GM19438 (cell line): ENCODE data around the gene ADSL.

ENCODE experiments used
- ATAC-seq: cut with Tn5 transposase; IDR thresholded peaks from one replicate; pipeline ENCODE4 v1.9.1; 2021; ENCODE audit warnings: low read depth; ENCODE audit not compliant: unreplicated experiment

Gene ADSL

GRCh38 chr22:40415531-40416266 is 69.4 kb downstream of the ADSL start:
- no peak for ATAC-seq

GRCh38 chr22:40416267-40416570 is 69.9 kb downstream of the ADSL start:
- ATAC-seq = no peak

- ATAC-seq = no peak
These were observed 70.3 kb downstream of the ADSL start for GRCh38 chr22:40416636-40417035.

- ATAC-seq = no peak
These were observed 70.7 kb downstream of the ADSL start for GRCh38 chr22:40417041-40417440.

- no peak for ATAC-seq
These were observed 71.6 kb downstream of the ADSL start for GRCh38 chr22:40417881-40418280.

GRCh38 chr22:40418366-40419201 is 72.3 kb downstream of the ADSL start:
- ATAC-seq = no peak

GRCh38 chr22:40419718-40420117 is 73.4 kb downstream of the ADSL start:
- no peak for ATAC-seq

- no peak for ATAC-seq
These were observed 74.2 kb downstream of the ADSL start for GRCh38 chr22:40420341-40421081.

- no peak for ATAC-seq
These were observed 74.7 kb downstream of the ADSL start for GRCh38 chr22:40421082-40421350.

GRCh38 chr22:40421941-40422340 is 75.6 kb downstream of the ADSL start:
- no peak for ATAC-seq

GRCh38 chr22:40422558-40423309 is 76.4 kb downstream of the ADSL start:
- ATAC-seq = no peak

- no peak for ATAC-seq
These were observed 77.0 kb downstream of the ADSL start for GRCh38 chr22:40423310-40423688.

GRCh38 chr22:40423882-40424640 is 77.8 kb downstream of the ADSL start:
- ATAC-seq = no peak

- ATAC-seq = no peak
These were observed 78.8 kb downstream of the ADSL start for GRCh38 chr22:40425082-40425481.

- ATAC-seq = no peak
These were observed 80.5 kb downstream of the ADSL start for GRCh38 chr22:40426594-40427333.

GRCh38 chr22:40428796-40429195 is 82.5 kb downstream of the ADSL start:
- no peak for ATAC-seq

GRCh38 chr22:40429481-40429880 is 83.2 kb downstream of the ADSL start:
- ATAC-seq = no peak

- ATAC-seq = no peak
These were observed 84.7 kb downstream of the ADSL start for GRCh38 chr22:40430991-40431390.

- no peak for ATAC-seq
These were observed 85.9 kb downstream of the ADSL start for GRCh38 chr22:40432157-40432556.

GRCh38 chr22:40432625-40433024 is 86.3 kb downstream of the ADSL start:
- ATAC-seq = no peak
